A673 (cell line): ENCODE results near the gene PPCS. TPM values are rescaled to one million over a fixed set of nuclear protein-coding genes. Genes with fewer than 3 reads are reported as not detected.

ENCODE experiments used
- BruUV-seq: library from RNA; stranded (reverse); fragments of 400-500 nt; replicated peaks from 2 replicates; lab custom pipeline; 2021; lab: Mats Ljungman, UMichigan
- CTCF ChIA-PET: fragments of 300-600 bp; sonication (Branson Sonifier 250); formaldehyde crosslinking; loops from one replicate; lab custom pipeline; 2022; ENCODE audit warnings: antibody characterized with exemption; lab: Charles Lee
- POLR2A ChIA-PET: fragments of 300-600 bp; sonication (Branson Sonifier 250); formaldehyde crosslinking; loops from one replicate; lab custom pipeline; 2022; ENCODE audit warnings: antibody characterized with exemption; ENCODE audit not compliant: low non-redundant PET; lab: Charles Lee
- DNase-seq: peaks from one replicate; pipeline ENCODE4 v3.0.0-alpha.2; 2015; ENCODE audit warnings: low spot score
- H3K27ac ChIP-seq: fragments of 200-600 bp; sonication (generic); 2 replicates; pipeline ENCODE4 v1.5.1; 2016; ENCODE audit warnings: mixed run types, low read depth, mild to moderate bottlenecking, mixed read lengths, antibody characterized with exemption, low read length; ENCODE audit not compliant: poor library complexity, severe bottlenecking
- H3K27me3 ChIP-seq: fragments of 200-600 bp; sonication (generic); replicated peaks from 2 replicates; pipeline ENCODE4 v1.6.1; 2017; ENCODE audit warnings: mixed run types, low read depth, mild to moderate bottlenecking, mixed read lengths, antibody characterized with exemption, low read length; ENCODE audit not compliant: insufficient read depth, poor library complexity
- H3K36me3 ChIP-seq: fragments of 200-600 bp; sonication (generic); 2 replicates; pipeline ENCODE4 v1.6.1; 2016; ENCODE audit warnings: mixed run types, mild to moderate bottlenecking, mixed read lengths, antibody characterized with exemption, low read length; ENCODE audit not compliant: insufficient read depth, poor library complexity, severe bottlenecking
- H3K4me1 ChIP-seq: fragments of 200-600 bp; sonication (generic); 2 replicates; pipeline ENCODE4 v1.6.1; 2017; ENCODE audit warnings: mixed run types, mild to moderate bottlenecking, mixed read lengths, antibody characterized with exemption, low read length; ENCODE audit not compliant: insufficient read depth, poor library complexity, severe bottlenecking
- H3K4me3 ChIP-seq: fragments of 200-600 bp; sonication (generic); 2 replicates; pipeline ENCODE4 v1.5.1; 2016; ENCODE audit warnings: low read depth, mixed run types, mild to moderate bottlenecking, mixed read lengths, low read length; ENCODE audit not compliant: poor library complexity, severe bottlenecking
- H3K9me3 ChIP-seq: fragments of 200-600 bp; sonication (generic); 2 replicates; pipeline ENCODE4 v1.6.1; 2016; ENCODE audit warnings: mixed run types, low read depth, mild to moderate bottlenecking, mixed read lengths, antibody characterized with exemption, low read length; ENCODE audit not compliant: poor library complexity, severe bottlenecking
- CTCF ChIP-seq: fragments of 300-800, 200-600 bp; sonication (generic); conservative IDR thresholded peaks from 2 replicates; pipeline ENCODE4 v1.5.1; 2017; ENCODE audit warnings: low read depth, mild to moderate bottlenecking, antibody characterized with exemption, low read length, moderate library complexity, mixed read lengths
- EZH2 ChIP-seq: fragments of 200-600 bp; sonication (generic); IDR thresholded peaks from 2 replicates; pipeline ENCODE4 v1.6.1; 2017; ENCODE audit warnings: borderline replicate concordance, low read depth, mild to moderate bottlenecking, mixed read lengths, antibody characterized with exemption, low read length; ENCODE audit not compliant: poor library complexity, severe bottlenecking
- intact Hi-C: fragments of 100-400 bp; cut with micrococcal nuclease; formaldehyde crosslinking; loops from one replicate; pipeline ENCODE4 v1.10.0; 2022; ENCODE audit not compliant: unreplicated experiment
- total RNA-seq: library from RNA; stranded (reverse); gene quantifications from 2 replicates; pipeline ENCODE4 v1.2.3, GENCODE V29; 2021

The PPCS gene
- total RNA-seq, 1 experiment from 2014 or later: 35.7 TPM

DNA sequence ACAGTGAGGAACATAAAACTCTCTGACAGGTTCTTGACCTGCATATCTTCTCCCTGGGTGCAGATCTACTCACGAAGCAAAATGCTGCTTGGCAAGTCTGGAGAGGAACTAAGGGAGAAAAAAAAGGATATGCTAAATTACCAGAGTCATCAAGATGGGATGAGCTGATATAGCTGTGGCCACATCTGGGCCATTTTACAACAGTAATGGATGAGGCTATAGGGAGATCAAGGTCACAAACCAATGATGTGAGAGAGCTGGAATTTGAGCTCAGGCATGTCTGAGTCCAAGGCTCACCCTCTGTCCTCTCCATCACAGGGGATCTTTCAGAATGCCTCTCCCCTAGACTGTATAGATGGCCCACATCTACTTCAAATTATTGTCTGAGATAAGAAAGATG is 26.7 kb upstream of the PPCS start:
- ChIA-PET POLR2A (interaction anchor here (0.6 kb wide), 1 partner anchor 856 kb away, joined by 3 read pairs; no protein-coding TSS in a partner anchor), CTCF (no interaction called here)
- Histone ChIP-seq H3K9me3 (no peaks in the 10 kb centered on the region), H3K4me3 (no peak overlapping the region), H3K4me1 (no peaks in the 10 kb centered on the region), H3K36me3 (no peaks in the 10 kb centered on the region), H3K27me3 (no peaks in the 10 kb centered on the region), H3K27ac (no peak overlapping the region)
- no peak for DNase-seq
- no TSS peak for BruUV-seq
- intact Hi-C loops: no loop called here
- TF ChIP-seq CTCF (no peak), EZH2 (no peak)

- DNase-seq: no peak
- TF ChIP-seq CTCF (no peak), EZH2 (no peak)
- H3K27ac ChIP-seq: no peak overlapping the region
- POLR2A ChIA-PET: interaction anchor here (0.5 to 0.6 kb wide), 2 partner anchors 351 to 857 kb away, joined by 3 read pairs; no protein-coding TSS in a partner anchor
- BruUV-seq: no TSS peak
- H3K27me3 ChIP-seq: no peaks in the 10 kb centered on the region
- no peaks in the 10 kb centered on the region for H3K9me3 ChIP-seq
- CTCF ChIA-PET: no interaction called here
- intact Hi-C loops: no loop called here
- H3K4me3 ChIP-seq: no peak overlapping the region
- H3K36me3 ChIP-seq: no peaks in the 10 kb centered on the region
- no peaks in the 10 kb centered on the region for H3K4me1 ChIP-seq
Measured at GRCh38 chr1:42430286-42431135, 25.8 kb upstream of the PPCS start.

GRCh38 chr1:42431514-42431913 is 24.8 kb upstream of the PPCS start:
- Histone ChIP-seq H3K4me3 (no peak overlapping the region), H3K9me3 (no peaks in the 10 kb centered on the region), H3K27me3 (no peaks in the 10 kb centered on the region), H3K4me1 (no peaks in the 10 kb centered on the region), H3K36me3 (no peaks in the 10 kb centered on the region), H3K27ac (no peak overlapping the region)
- intact Hi-C loops: no loop called here
- POLR2A ChIA-PET: no interaction called here
- DNase-seq: no peak
- TF ChIP-seq EZH2: no peak
- BruUV-seq: no TSS peak
- CTCF ChIA-PET: no interaction called here
